HEK293T (cell line): ENCODE data around the gene SMIM14.
A peak's percentile ranks its signal among the peaks of the same experiment; 100 is the strongest.

Source experiments
- CTCF ChIA-PET: fragments of 350-600 bp; formaldehyde crosslinking; extraction: SDS; loops from one replicate; lab custom pipeline; 2021; ENCODE audit warnings: antibody characterized with exemption, inconsistent platforms; lab: Yijun Ruan, JAX
- POLR2A ChIA-PET: fragments of 350-600 bp; formaldehyde crosslinking; extraction: SDS; loops from one replicate; lab custom pipeline; 2020; ENCODE audit warnings: antibody characterized with exemption, inconsistent platforms; lab: Yijun Ruan, JAX
- DNase-seq: peaks from one replicate; pipeline ENCODE4 v3.0.0; 2012; ENCODE audit warnings: mixed read lengths; ENCODE audit errors: extremely low spot score
- ARNT ChIP-seq: fragments of 450-650 bp; IDR thresholded peaks from 2 replicates; pipeline ENCODE4 v1.6.1; 2017; ENCODE audit warnings: mild to moderate bottlenecking
- BHLHE40 ChIP-seq: fragments of 450-650 bp; IDR thresholded peaks from 2 replicates; pipeline ENCODE4 v1.6.1; 2016; ENCODE audit warnings: mild to moderate bottlenecking, moderate library complexity, borderline replicate concordance
- CTBP1 ChIP-seq: fragments of 450-650 bp; IDR thresholded peaks from 2 replicates; pipeline ENCODE4 v1.6.1; 2016; ENCODE audit warnings: borderline replicate concordance
- ELF4 ChIP-seq: fragments of 450-650 bp; IDR thresholded peaks from 2 replicates; pipeline ENCODE4 v1.6.1; 2017; ENCODE audit warnings: antibody characterized with exemption
- FOXA1 ChIP-seq: fragments of 450-650 bp; IDR thresholded peaks from 2 replicates; pipeline ENCODE4 v1.6.1; 2016; ENCODE audit warnings: mild to moderate bottlenecking
- FOXK2 ChIP-seq: fragments of 450-650 bp; IDR thresholded peaks from 2 replicates; pipeline ENCODE4 v1.6.1; 2016; ENCODE audit warnings: mild to moderate bottlenecking
- FOXM1 ChIP-seq: fragments of 450-650 bp; IDR thresholded peaks from 2 replicates; pipeline ENCODE4 v1.6.1; 2017; ENCODE audit warnings: mild to moderate bottlenecking, borderline replicate concordance
- HDGF ChIP-seq: fragments of 450-650 bp; IDR thresholded peaks from 2 replicates; pipeline ENCODE4 v1.6.1; 2017; ENCODE audit warnings: antibody characterized with exemption, borderline replicate concordance
- L3MBTL2 ChIP-seq: fragments of 450-650 bp; conservative IDR thresholded peaks from 2 replicates; pipeline ENCODE4 v1.6.1; 2016; ENCODE audit warnings: mild to moderate bottlenecking
- LEF1 ChIP-seq: fragments of 450-650 bp; IDR thresholded peaks from 2 replicates; pipeline ENCODE4 v1.6.1; 2017; ENCODE audit warnings: mild to moderate bottlenecking, borderline replicate concordance
- NFRKB ChIP-seq: fragments of 450-650 bp; IDR thresholded peaks from 2 replicates; pipeline ENCODE4 v1.6.1; 2016; ENCODE audit warnings: mild to moderate bottlenecking, moderate library complexity
- PKNOX1 ChIP-seq: fragments of 450-650 bp; IDR thresholded peaks from 2 replicates; pipeline ENCODE4 v1.6.1; 2016
- SP1 ChIP-seq: fragments of 450-650 bp; IDR thresholded peaks from 2 replicates; pipeline ENCODE4 v1.6.1; 2017
- SUZ12 ChIP-seq: fragments of 450-650 bp; IDR thresholded peaks from 2 replicates; pipeline ENCODE4 v1.6.1; 2016; ENCODE audit warnings: mild to moderate bottlenecking
- TARDBP ChIP-seq: fragments of 450-650 bp; IDR thresholded peaks from 2 replicates; pipeline ENCODE4 v1.6.1; 2016
- ZNF384 ChIP-seq: fragments of 450-650 bp; IDR thresholded peaks from 2 replicates; pipeline ENCODE4 v1.6.1; 2016

The SMIM14 gene

GRCh38 chr4:39527296-39528060, 111.2 kb downstream of the SMIM14 start, which contains the start of gene UGDH:
UGDH (minus strand) TSS chr4:39527439; CDS start chr4:39521512, 5,927 bp downstream.
- peak; percentile 87 for DNase-seq
- TF ChIP-seq TARDBP, result peak; percentile 68; the same call in 1 of the 2 replicates
- TF ChIP-seq BHLHE40, result no peak
- ChIA-PET POLR2A (interaction anchor here (0.5 to 1.4 kb wide), 27 partner anchors 9 to 451 kb away, joined by 3 to 20 read pairs (median 4); partner anchors contain the start of genes LIAS, PDS5A, RPL9 and SMIM14), CTCF (no interaction called here)

- no peak for DNase-seq
- ChIA-PET POLR2A (interaction anchor here (0.6 to 1.4 kb wide), 27 partner anchors 8 to 451 kb away, joined by 3 to 20 read pairs (median 4); partner anchors contain the start of genes LIAS, PDS5A, RPL9 and SMIM14), CTCF (no interaction called here)
- TF ChIP-seq FOXA1 (no peak), FOXK2 (no peak), L3MBTL2 (no peak), NFRKB (no peak)
Measured at GRCh38 chr4:39526765-39527295, 111.8 kb downstream of the SMIM14 start.

DNA sequence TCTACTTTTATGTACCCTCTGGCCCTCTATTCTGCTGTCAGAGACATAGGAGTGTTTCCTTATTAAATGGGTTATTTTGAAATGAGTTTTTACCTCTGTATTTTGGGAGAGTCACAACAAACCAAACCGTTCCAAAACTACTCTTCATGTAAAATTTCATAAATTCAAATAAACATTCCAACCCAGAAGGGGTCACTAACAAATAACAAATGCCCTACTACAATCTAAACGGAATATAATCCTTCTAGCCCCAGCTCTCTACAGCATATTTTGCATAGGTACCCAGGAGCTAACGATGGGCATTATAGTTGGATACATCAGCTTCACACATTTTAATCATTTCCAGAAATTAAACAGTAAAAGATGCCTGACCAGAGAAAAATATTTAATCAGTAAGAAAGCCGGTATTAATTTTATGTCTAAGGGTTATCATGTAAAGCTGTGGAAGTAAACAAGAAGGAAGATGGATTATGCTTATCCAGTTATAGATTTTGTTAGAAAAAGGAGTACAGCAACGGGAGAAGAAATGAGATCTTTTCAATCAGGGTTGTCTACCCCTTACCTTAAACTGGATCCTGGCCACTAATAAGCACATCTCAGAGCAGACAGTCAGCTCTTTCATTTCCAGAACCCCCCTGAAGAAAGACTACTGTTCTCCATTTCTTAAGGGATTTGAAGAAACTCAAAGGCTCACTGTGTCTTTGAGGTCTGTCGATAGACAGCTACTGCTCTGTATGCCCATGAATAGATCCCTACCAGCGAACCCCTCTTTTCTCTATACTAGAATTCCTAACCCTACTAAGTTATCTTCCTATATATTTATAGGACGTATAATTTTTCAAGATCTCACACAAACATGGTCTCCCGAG, 112.6 kb downstream of the SMIM14 start:
- POLR2A ChIA-PET, result interaction anchor here (1.1 to 1.7 kb wide), 3 partner anchors 13 to 112 kb away, joined by 3 to 9 read pairs (median 3); partner anchors contain the start of gene SMIM14
- TF ChIP-seq ELF4 (no peak), ZNF384 (no peak), SUZ12 (no peak), NFRKB (no peak), LEF1 (no peak), SP1 (no peak), BHLHE40 (no peak), L3MBTL2 (no peak), HDGF (no peak), FOXK2 (no peak), FOXM1 (no peak), ARNT (no peak), CTBP1 (no peak), PKNOX1 (no peak), TARDBP (no peak), FOXA1 (no peak)
- CTCF ChIA-PET, result interaction anchor here (0.6 to 0.7 kb wide), 2 partner anchors 150 to 167 kb away, joined by 3 to 5 read pairs; no protein-coding TSS in a partner anchor
- DNase-seq, result no peak

GRCh38 chr4:39524161-39524957, 114.3 kb downstream of the SMIM14 start:
- POLR2A ChIA-PET, result interaction anchor here (1.2 to 1.7 kb wide), 2 partner anchors 18 to 114 kb away, joined by 3 to 9 read pairs; partner anchors contain the start of gene SMIM14
- CTCF ChIA-PET, result no interaction called here
- no peak for DNase-seq
- TF ChIP-seq SP1, result no peak
- TF ChIP-seq FOXK2, result no peak

GRCh38 chr4:39522068-39522467, 116.6 kb downstream of the SMIM14 start:
- no peak for DNase-seq
- TF ChIP-seq L3MBTL2, result no peak
- TF ChIP-seq CTBP1, result no peak
- TF ChIP-seq NFRKB, result no peak
- TF ChIP-seq SP1, result no peak
- TF ChIP-seq SUZ12, result no peak
- no peak for TF ChIP-seq HDGF
- no peak for TF ChIP-seq FOXM1
- TF ChIP-seq FOXK2, result no peak
- no peak for TF ChIP-seq ZNF384
- POLR2A ChIA-PET, result no interaction called here
- CTCF ChIA-PET, result interaction anchor here (1.1 kb wide), 1 partner anchor 12 kb away, joined by 3 read pairs; no protein-coding TSS in a partner anchor

GRCh38 chr4:39521253-39521919, 117.3 kb downstream of the SMIM14 start:
- no peak for DNase-seq
- TF ChIP-seq HDGF (no peak), FOXM1 (no peak), FOXA1 (no peak), ELF4 (no peak), TARDBP (no peak), ZNF384 (no peak), CTBP1 (no peak), BHLHE40 (no peak), FOXK2 (no peak), LEF1 (no peak), L3MBTL2 (no peak), SUZ12 (no peak), NFRKB (no peak), SP1 (no peak), PKNOX1 (no peak), ARNT (no peak)
- POLR2A ChIA-PET, result no interaction called here
- CTCF ChIA-PET, result interaction anchor here (1.1 kb wide), 1 partner anchor 11 kb away, joined by 3 read pairs; no protein-coding TSS in a partner anchor
